Measurements from ENCODE around the gene PLK5.
"Not testable (repeated sequence)": the region's sequence is repeated elsewhere in the genome, so short reads cannot be mapped to it uniquely, and the experiment has no call there.

PLK5 gene

GRCh38 chr19:1491114-1491848 is 32.6 kb upstream of the PLK5 start, which contains the start of gene REEP6:
REEP6 (plus strand) TSS chr19:1491181; CDS start chr19:1491270, 89 bp downstream.
- DNase-seq (ENCODE audit: low read depth in 3 of 3, low spot score in 1 of 3): no peak

- no peak for DNase-seq (ENCODE audit: low read depth in 3 of 3, low spot score in 1 of 3)
These were observed 32.1 kb upstream of the PLK5 start for GRCh38 chr19:1491849-1492170.

GRCh38 chr19:1492474-1493006 is 31.3 kb upstream of the PLK5 start:
- DNase-seq (ENCODE audit: low read depth in 3 of 3, low spot score in 1 of 3): no peak

- DNase-seq (ENCODE audit: low read depth in 3 of 3, low spot score in 1 of 3): no peak
These were observed 29.6 kb upstream of the PLK5 start for GRCh38 chr19:1494115-1494815.

GRCh38 chr19:1495051-1495798 is 28.7 kb upstream of the PLK5 start:
- no peak for DNase-seq (ENCODE audit: low read depth in 3 of 3, low spot score in 1 of 3)

GRCh38 chr19:1495799-1496713 is 27.8 kb upstream of the PLK5 start:
- no peak for DNase-seq (ENCODE audit: low read depth in 3 of 3, low spot score in 1 of 3)

GRCh38 chr19:1496714-1497577 is 26.9 kb upstream of the PLK5 start:
- DNase-seq (ENCODE audit: low read depth in 3 of 3, low spot score in 1 of 3): no peak

- DNase-seq (ENCODE audit: low read depth in 3 of 3, low spot score in 1 of 3): no peak
These were observed 26.2 kb upstream of the PLK5 start for GRCh38 chr19:1497578-1498235.

- not testable (repeated sequence) for DNase-seq (ENCODE audit: low read depth in 3 of 3, low spot score in 1 of 3)
These were observed 24.6 kb upstream of the PLK5 start for GRCh38 chr19:1499231-1499630.

GRCh38 chr19:1501200-1501595 is 22.7 kb upstream of the PLK5 start:
- DNase-seq (ENCODE audit: low read depth in 3 of 3, low spot score in 1 of 3): no peak

- DNase-seq (ENCODE audit: low read depth in 3 of 3, low spot score in 1 of 3): no peak
These were observed 21.3 kb upstream of the PLK5 start for GRCh38 chr19:1502433-1503088.

GRCh38 chr19:1503089-1503924 is 20.6 kb upstream of the PLK5 start:
- DNase-seq (ENCODE audit: low read depth in 3 of 3, low spot score in 1 of 3): peak in 2 of 3 donors; percentile 33 to 59

- no peak for DNase-seq (ENCODE audit: low read depth in 3 of 3, low spot score in 1 of 3)
These were observed 19.7 kb upstream of the PLK5 start for GRCh38 chr19:1503925-1504773.

- DNase-seq (ENCODE audit: low read depth in 3 of 3, low spot score in 1 of 3): no peak
These were observed 18.9 kb upstream of the PLK5 start for GRCh38 chr19:1505012-1505411.

- DNase-seq (ENCODE audit: low read depth in 3 of 3, low spot score in 1 of 3): no peak
These were observed 17.6 kb upstream of the PLK5 start for GRCh38 chr19:1505991-1506881.

GRCh38 chr19:1507192-1507660 is 16.7 kb upstream of the PLK5 start:
- no peak for DNase-seq (ENCODE audit: low read depth in 3 of 3, low spot score in 1 of 3)

Data from stimulated activated CD4-positive, alpha-beta T cell treated with anti-CD3 and anti-CD28 coated beads, TNF-alpha, amount 100 ng/mL, for 1 hour (primary cell).